ENCODE measurements around the gene HSBP1L1.

- TF ChIP-seq CTCF (IDR thresholded peaks at IDR 0.05; ENCODE audit: extremely low read depth in 1 of 2, insufficient read depth in 1 of 2, low read depth in 1 of 2, low read length in 2 of 2) (no peak), MYC (IDR thresholded peaks at IDR 0.05; ENCODE audit: low read depth, low read length) (no peak), POLR2A (IDR thresholded peaks at IDR 0.05; ENCODE audit: low read depth, low read length) (no peak), POLR2AphosphoS5 (IDR thresholded peaks at IDR 0.05; ENCODE audit: insufficient read depth, low read depth, low read length) (no peak)
Measured at GRCh38 chr18:80009661-80010550, 45.5 kb downstream of the HSBP1L1 start.
